IMR-90 (cell line): ENCODE results near the gene PAPPA. TPM values are rescaled to one million over a fixed set of nuclear protein-coding genes. Genes with fewer than 3 reads are reported as not detected.

ENCODE experiments used
- ATAC-seq: fragments of 200-7000 bp; cut with Tn5 transposase; 2 replicates; pipeline ENCODE4 v1.9.1; 2020; ENCODE audit warnings: low read depth, mild to moderate bottlenecking, moderate library complexity
- BruUV-seq: library from RNA; stranded (reverse); fragments of 400-500 nt; replicated peaks from 2 replicates; lab custom pipeline; 2021; lab: Mats Ljungman, UMichigan
- CTCF ChIA-PET: fragments of 300-600 bp; formaldehyde crosslinking; extraction: SDS; loops from one replicate; lab custom pipeline; 2021; ENCODE audit warnings: antibody characterized with exemption; lab: Yijun Ruan, JAX
- POLR2A ChIA-PET: fragments of 300-600 bp; sonication (Branson Sonifier 250); formaldehyde crosslinking; loops from one replicate; lab custom pipeline; 2022; ENCODE audit warnings: antibody characterized with exemption; ENCODE audit not compliant: unreplicated experiment; lab: Charles Lee
- DNase-seq: peaks from one replicate; pipeline ENCODE4 v3.0.0; 2013
- H2AFZ ChIP-seq: replicated peaks from 2 replicates; pipeline ENCODE3; 2013; ENCODE audit warnings: low read length, mild to moderate bottlenecking; ENCODE audit not compliant: poor library complexity
- H2AK5ac ChIP-seq: 2 replicates; pipeline ENCODE4 v1.6.1; 2013; ENCODE audit warnings: low read depth, low read length, inconsistent platforms
- H2AK9ac ChIP-seq: replicated peaks from 2 replicates; pipeline ENCODE3; 2013; ENCODE audit warnings: mild to moderate bottlenecking, low read depth, low read length, moderate library complexity; ENCODE audit not compliant: poor library complexity
- H2BK120ac ChIP-seq: 2 replicates; pipeline ENCODE4 v1.6.1; 2013; ENCODE audit warnings: low read depth, low read length, inconsistent platforms
- H2BK15ac ChIP-seq: 3 replicates; pipeline ENCODE4 v1.6.1; 2013; ENCODE audit warnings: low read depth, low read length, inconsistent platforms
- H2BK20ac ChIP-seq: 2 replicates; pipeline ENCODE4 v1.6.1; 2013; ENCODE audit warnings: low read depth, mild to moderate bottlenecking, inconsistent platforms, low read length, moderate library complexity
- H2BK5ac ChIP-seq: 2 replicates; pipeline ENCODE4 v1.6.1; 2013; ENCODE audit warnings: mild to moderate bottlenecking, low read depth, low read length, inconsistent platforms; ENCODE audit not compliant: poor library complexity, severe bottlenecking
- H3K14ac ChIP-seq: replicated peaks from 2 replicates; pipeline ENCODE4 v1.6.1; 2013; ENCODE audit warnings: low read depth, low read length, inconsistent platforms
- H3K18ac ChIP-seq: 2 replicates; pipeline ENCODE4 v1.6.1; 2013; ENCODE audit warnings: low read depth, low read length, control low read depth
- H3K23ac ChIP-seq: 2 replicates; pipeline ENCODE4 v1.6.1; 2013; ENCODE audit warnings: low read depth, low read length, inconsistent platforms
- H3K27ac ChIP-seq: 2 replicates; pipeline ENCODE4 v1.5.1; 2013; ENCODE audit warnings: mild to moderate bottlenecking, control low read depth, low read length; ENCODE audit not compliant: insufficient read depth
- H3K27me3 ChIP-seq: 2 replicates; pipeline ENCODE4 v1.6.1; 2013; ENCODE audit warnings: low read length; ENCODE audit not compliant: control insufficient read depth, insufficient read depth
- H3K36me3 ChIP-seq: 2 replicates; pipeline ENCODE4 v1.6.1; 2013; ENCODE audit warnings: low read length, mixed read lengths; ENCODE audit not compliant: control insufficient read depth, insufficient read depth
- H3K4ac ChIP-seq: 2 replicates; pipeline ENCODE4 v1.6.1; 2013; ENCODE audit warnings: low read depth, low read length, inconsistent platforms
- H3K4me1 ChIP-seq: 2 replicates; pipeline ENCODE4 v1.6.1; 2013; ENCODE audit warnings: low read length, mixed read lengths; ENCODE audit not compliant: control insufficient read depth, insufficient read depth
- H3K4me2 ChIP-seq: 2 replicates; pipeline ENCODE4 v1.6.1; 2013; ENCODE audit warnings: low read depth, mild to moderate bottlenecking, control low read depth, low read length, moderate library complexity
- H3K4me3 ChIP-seq: 2 replicates; pipeline ENCODE4 v1.5.1; 2013; ENCODE audit warnings: low read depth, mild to moderate bottlenecking, control low read depth, low read length, moderate library complexity; ENCODE audit not compliant: insufficient read depth
- H3K56ac ChIP-seq: 2 replicates; pipeline ENCODE4 v1.6.1; 2013; ENCODE audit warnings: low read length, inconsistent platforms; ENCODE audit not compliant: insufficient read depth; ENCODE audit errors: extremely low read depth
- H3K79me1 ChIP-seq, 2 experiments: 2 replicates each; pipeline ENCODE4 v1.6.1; 2013; ENCODE audit warnings: low read length in 2 of 2, inconsistent platforms in 1 of 2, low read depth in 1 of 2
- H3K9ac ChIP-seq: 2 replicates; pipeline ENCODE4 v1.6.1; 2013; ENCODE audit warnings: low read depth, low read length, control low read depth
- H3K9me1 ChIP-seq: 2 replicates; pipeline ENCODE4 v1.6.1; 2013; ENCODE audit warnings: low read length, inconsistent platforms; ENCODE audit not compliant: insufficient read depth
- H3K9me3 ChIP-seq: 2 replicates; pipeline ENCODE4 v1.6.1; 2013; ENCODE audit warnings: low read length; ENCODE audit not compliant: control insufficient read depth, insufficient read depth
- H4K20me1 ChIP-seq: 2 replicates; pipeline ENCODE4 v1.6.1; 2013; ENCODE audit warnings: low read length, inconsistent platforms; ENCODE audit not compliant: insufficient read depth
- H4K5ac ChIP-seq: 2 replicates; pipeline ENCODE4 v1.6.1; 2013; ENCODE audit warnings: mild to moderate bottlenecking, low read depth, low read length, control low read depth
- H4K8ac ChIP-seq, 2 experiments: 2 replicates each; pipeline ENCODE4 v1.6.1; 2013; ENCODE audit warnings: low read depth in 2 of 2, low read length in 2 of 2, control low read depth in 1 of 2, inconsistent platforms in 1 of 2
- H4K91ac ChIP-seq: 2 replicates; pipeline ENCODE4 v1.6.1; 2013; ENCODE audit warnings: low read depth, low read length, inconsistent platforms; ENCODE audit not compliant: insufficient read depth
- CEBPB ChIP-seq: IDR thresholded peaks from 2 replicates; pipeline ENCODE4 v1.6.1; 2012; ENCODE audit warnings: low read depth, low read length, improper control_type of control experiment
- CTCF ChIP-seq: conservative IDR thresholded peaks from 2 replicates; pipeline ENCODE4 v1.5.1; 2012; ENCODE audit warnings: mild to moderate bottlenecking, low read depth, low read length, improper control_type of control experiment
- ELK1 ChIP-seq: fragments of 150-350 bp; IDR thresholded peaks from 2 replicates; pipeline ENCODE4 v1.6.1; 2016; ENCODE audit warnings: low read depth, mild to moderate bottlenecking, low read length, moderate library complexity, borderline replicate concordance
- FOS ChIP-seq: fragments of 150-350 bp; IDR thresholded peaks from 2 replicates; pipeline ENCODE4 v1.6.1; 2016; ENCODE audit warnings: low read depth, low read length
- MAZ ChIP-seq: IDR thresholded peaks from 2 replicates; pipeline ENCODE4 v1.6.1; 2012; ENCODE audit warnings: low read depth, mild to moderate bottlenecking, low read length, improper control_type of control experiment, moderate library complexity, borderline replicate concordance
- MXI1 ChIP-seq: IDR thresholded peaks from 2 replicates; pipeline ENCODE4 v1.6.1; 2012; ENCODE audit warnings: low read depth, mild to moderate bottlenecking, low read length, moderate library complexity, borderline replicate concordance
- POLR2A ChIP-seq: IDR thresholded peaks from 2 replicates; pipeline ENCODE4 v1.6.1; 2012; ENCODE audit warnings: mild to moderate bottlenecking, low read depth, low read length
- WGBS, 2 experiments: methylation state at CpG; one replicate each; pipeline versions ENCODE4 v1.1.5 to v1.1.7; 2013; ENCODE audit warnings: missing lambda C conversion rate in 2 of 2; ENCODE audit not compliant: insufficient read length in 1 of 2; ENCODE audit errors: extremely low coverage in 2 of 2; 5-methylcytosine and 5-hydroxymethylcytosine counted together
- dilution Hi-C: fragments of 300-500 bp; cut with HindIII; formaldehyde crosslinking; loops from one replicate; pipeline ENCODE4 v1.14.3; 2018; ENCODE audit warnings: low sequenced_read_pairs; ENCODE audit not compliant: unreplicated experiment
- in situ Hi-C: fragments of 300-500 bp; cut with MboI; formaldehyde crosslinking; loops from 3 replicates; pipeline ENCODE4 v1.14.3; 2019; ENCODE audit warnings: low sequenced_read_pairs, inconsistent platforms, mixed read lengths
- intact Hi-C: fragments of 100-400 bp; cut with micrococcal nuclease; formaldehyde crosslinking; loops from 2 replicates; pipeline ENCODE4 v1.10.0; 2022
- polyA plus RNA-seq, 3 experiments: library from polyadenylated mRNA; depleted of rRNA; stranded (reverse); fragments of >200 nt; gene quantifications; 2 replicates each; pipeline ENCODE4 v1.2.3, GENCODE V29; 2012; ENCODE audit warnings: low replicate concordance in 1 of 3
- total RNA-seq: library from RNA; depleted of rRNA; stranded (reverse); fragments of >200 nt; gene quantifications from 2 replicates; pipeline ENCODE4 v1.2.3, GENCODE V29; 2012

PAPPA gene
- total and polyA plus RNA-seq, 2 of the 4 experiments (the other 2 are of a cell fraction), result 8.3 to 12.4 TPM

- H2BK5ac ChIP-seq, result no peak overlapping the region
- no peaks in the 10 kb centered on the region for H3K9me3 ChIP-seq
- no peak overlapping the region for H3K18ac ChIP-seq
- DNase-seq, result no peak
- no peak overlapping the region for H2BK20ac ChIP-seq
- TF ChIP-seq MAZ, result no peak
- no peak for TF ChIP-seq POLR2A
- TF ChIP-seq FOS, result no peak
- no peak for TF ChIP-seq MXI1
- TF ChIP-seq CTCF, result no peak
- TF ChIP-seq ELK1, result no peak
- no peak for TF ChIP-seq CEBPB
- in situ Hi-C loops (no loop called here), intact Hi-C loops (no loop called here), dilution Hi-C loops (no loop called here)
- no peak overlapping the region for H3K4me2 ChIP-seq
- no peaks in the 10 kb centered on the region for H3K27me3 ChIP-seq
- no peak overlapping the region for H3K14ac ChIP-seq
- POLR2A ChIA-PET, result no interaction called here
- H4K5ac ChIP-seq, result no peak overlapping the region
- peaks cover 73% of the 10 kb centered on the region for H3K36me3 ChIP-seq
- H3K4me3 ChIP-seq, result no peak overlapping the region
- H3K9ac ChIP-seq, result no peak overlapping the region
- no peak overlapping the region for H2BK15ac ChIP-seq
- H4K8ac ChIP-seq, result no peak overlapping the region
- no peak overlapping the region for H2AFZ ChIP-seq
- no peak for ATAC-seq
- H3K79me1 ChIP-seq, result no peaks in the 10 kb centered on the region
- no peak overlapping the region for H4K91ac ChIP-seq
- WGBS, 2 experiments, result 100% methylated on average over 1 of the region's 6 CpGs; no CpG with 5 or more reads in 1 of the 2 experiments
- peaks cover 5% of the 10 kb centered on the region for H3K4me1 ChIP-seq
- no TSS peak for BruUV-seq
- H2AK5ac ChIP-seq, result no peak overlapping the region
- no peak overlapping the region for H2BK120ac ChIP-seq
- CTCF ChIA-PET, result interaction anchor here (1.3 kb wide), 1 partner anchor 8 kb away, joined by 3 read pairs; no protein-coding TSS in a partner anchor
- H2AK9ac ChIP-seq, result no peak overlapping the region
- no peak overlapping the region for H3K4ac ChIP-seq
- no peak overlapping the region for H3K56ac ChIP-seq
- peaks cover 5% of the 10 kb centered on the region for H3K9me1 ChIP-seq
- 0 out of 2 replicates have a peak, but pooled peaks cover 6% of the 10 kb centered on the region for H4K20me1 ChIP-seq
- no peak overlapping the region for H3K27ac ChIP-seq
- H3K23ac ChIP-seq, result no peak overlapping the region
Observed at GRCh38 chr9:116394070-116394469, 240.5 kb downstream of the PAPPA start.
